ENCODE data around the gene CMC1. TPM values are rescaled to one million over a fixed set of nuclear protein-coding genes. Genes with fewer than 3 reads are reported as not detected.
A peak's percentile ranks its signal among the peaks of the same experiment; 100 is the strongest.

CMC1 gene
- total RNA-seq, 1 donor from 2014 or later, result 17.0 TPM

GRCh38 chr3:28291577-28291976, 50.2 kb downstream of the CMC1 start:
- no peak for DNase-seq (ENCODE audit: low spot score)
- no peak for ATAC-seq
- intact Hi-C loops (cut with DNase I), result no loop called here

- DNase-seq (ENCODE audit: low spot score) (no peak), ATAC-seq (no peak)
- intact Hi-C loops (cut with DNase I), result no loop called here
Observed at GRCh38 chr3:28292622-28293021, 51.2 kb downstream of the CMC1 start.

- intact Hi-C loops (cut with DNase I), result no loop called here
- no peak for DNase-seq (ENCODE audit: low spot score)
Observed at GRCh38 chr3:28294667-28295413, 53.4 kb downstream of the CMC1 start.

DNA sequence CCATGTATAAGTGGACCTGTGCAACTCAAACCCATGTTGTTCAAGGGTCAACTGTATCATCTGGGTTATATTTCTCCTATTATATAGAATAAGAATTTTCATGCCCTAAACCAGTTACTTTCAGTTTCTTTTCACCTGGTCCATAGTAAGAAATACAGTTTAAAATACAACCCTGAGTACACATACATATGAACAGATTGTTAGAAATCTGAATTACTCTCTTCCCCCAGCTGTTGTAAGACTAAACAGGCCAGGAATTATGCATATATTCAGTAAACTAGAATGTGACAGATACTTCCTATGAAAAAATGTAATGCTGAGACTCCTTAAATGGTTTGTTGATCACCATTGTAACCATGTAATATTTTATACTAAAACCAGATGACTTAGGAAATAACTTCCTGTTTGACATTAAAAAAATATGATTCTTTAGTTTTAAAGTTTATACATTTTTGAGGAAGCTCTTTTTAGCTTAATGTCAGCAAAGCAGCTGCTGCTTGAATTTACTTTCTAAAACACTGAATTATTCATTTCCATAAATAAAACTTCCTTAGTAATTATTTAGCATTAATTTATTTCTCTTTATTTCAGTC, 54.6 kb downstream of the CMC1 start:
- intact Hi-C loops (cut with DNase I), result no loop called here
- no peak for ATAC-seq
- no peak for DNase-seq (ENCODE audit: low spot score)

More at GRCh38 chr3:28294667-28295413, 53.4 kb downstream of the CMC1 start:
- ATAC-seq, result no peak

GRCh38 chr3:28299705-28300104, 58.3 kb downstream of the CMC1 start:
- DNase-seq (ENCODE audit: low spot score), result no peak
- ATAC-seq, result no peak
- intact Hi-C loops (cut with DNase I), result no loop called here

DNA sequence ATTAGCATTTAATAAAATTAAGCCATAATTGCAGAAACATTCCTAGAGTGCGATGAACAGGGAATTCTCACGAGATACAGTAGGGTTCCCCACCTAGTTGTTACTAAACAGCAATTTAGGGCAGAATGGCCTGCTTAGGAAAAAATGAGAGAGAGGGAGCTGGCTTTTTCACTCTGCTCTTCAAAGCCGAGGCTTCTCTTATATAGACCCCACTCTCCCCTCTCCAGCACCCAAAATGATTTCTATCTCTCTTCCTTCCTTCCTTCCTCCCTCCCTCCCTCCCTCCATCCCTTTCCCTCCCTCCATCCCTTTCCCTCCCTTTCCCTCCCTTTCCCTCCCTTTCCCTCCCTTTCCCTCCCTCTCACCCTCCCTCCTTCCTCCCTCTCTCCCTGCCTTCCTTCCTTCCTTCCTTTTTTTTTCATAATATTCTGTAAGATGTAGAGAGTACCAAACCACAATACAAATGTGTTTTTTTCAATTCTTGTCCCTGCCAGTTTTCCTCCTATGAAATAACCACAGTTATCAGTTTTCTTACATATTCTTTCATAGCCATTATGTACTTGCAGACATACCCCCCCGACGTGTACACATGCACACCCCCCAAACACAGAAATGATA, 59.0 kb downstream of the CMC1 start:
- DNase-seq (ENCODE audit: low spot score) (no peak), ATAC-seq (no peak)
- intact Hi-C loops (cut with DNase I), result no loop called here

DNA sequence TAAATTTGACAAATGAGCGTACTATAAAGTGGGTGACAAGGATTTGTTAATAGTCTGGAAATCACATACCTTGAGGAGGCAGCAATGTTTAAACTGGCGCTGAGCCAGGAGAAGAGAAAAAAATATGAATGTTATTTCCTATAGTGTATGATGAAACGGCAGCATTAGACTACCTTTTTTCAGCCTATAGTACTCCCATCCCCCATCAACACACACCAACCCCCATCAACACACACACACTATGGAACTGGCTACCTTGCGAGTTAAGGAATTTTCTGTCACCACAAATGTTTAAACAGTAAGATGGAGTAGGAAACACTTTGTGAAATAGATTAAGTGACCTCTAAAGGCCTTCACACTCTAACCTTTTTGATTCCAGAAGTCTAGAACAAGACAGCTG, 60.3 kb downstream of the CMC1 start:
- intact Hi-C loops (cut with DNase I), result no loop called here
- ATAC-seq (no peak), DNase-seq (ENCODE audit: low spot score) (no peak)

- intact Hi-C loops (cut with DNase I), result no loop called here
- ATAC-seq (no peak), DNase-seq (ENCODE audit: low spot score) (no peak)
Observed at GRCh38 chr3:28308196-28308595, 66.8 kb downstream of the CMC1 start.

DNA sequence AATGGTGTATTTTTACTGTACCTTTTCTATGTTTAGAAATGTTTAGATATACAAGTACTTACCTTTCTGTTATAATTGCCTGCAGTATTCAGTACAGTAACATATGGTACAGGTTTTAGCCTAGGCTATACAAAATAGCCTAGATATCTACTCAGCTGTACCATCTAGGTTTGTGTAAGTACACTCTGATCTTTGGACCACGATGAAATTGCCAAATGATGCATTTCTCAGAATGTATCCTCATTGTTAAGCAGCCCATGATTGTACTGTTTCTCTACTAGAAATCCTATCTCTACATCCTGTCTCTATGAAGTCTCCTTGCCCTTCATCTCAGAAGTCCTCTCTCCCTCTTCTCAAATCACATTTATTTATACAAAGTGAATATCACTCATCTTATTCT, 74.3 kb downstream of the CMC1 start:
- ATAC-seq (no peak), DNase-seq (ENCODE audit: low spot score) (no peak)
- intact Hi-C loops (cut with DNase I), result no loop called here

- intact Hi-C loops (cut with DNase I), result no loop called here
Observed at GRCh38 chr3:28316226-28316625, 74.8 kb downstream of the CMC1 start.

GRCh38 chr3:28317438-28318022, 76.1 kb downstream of the CMC1 start:
- intact Hi-C loops (cut with DNase I), result no loop called here
- no peak for ATAC-seq
- no peak for DNase-seq (ENCODE audit: low spot score)

More at GRCh38 chr3:28316226-28316625, 74.8 kb downstream of the CMC1 start:
- DNase-seq (ENCODE audit: low spot score) (no peak), ATAC-seq (no peak)

DNA sequence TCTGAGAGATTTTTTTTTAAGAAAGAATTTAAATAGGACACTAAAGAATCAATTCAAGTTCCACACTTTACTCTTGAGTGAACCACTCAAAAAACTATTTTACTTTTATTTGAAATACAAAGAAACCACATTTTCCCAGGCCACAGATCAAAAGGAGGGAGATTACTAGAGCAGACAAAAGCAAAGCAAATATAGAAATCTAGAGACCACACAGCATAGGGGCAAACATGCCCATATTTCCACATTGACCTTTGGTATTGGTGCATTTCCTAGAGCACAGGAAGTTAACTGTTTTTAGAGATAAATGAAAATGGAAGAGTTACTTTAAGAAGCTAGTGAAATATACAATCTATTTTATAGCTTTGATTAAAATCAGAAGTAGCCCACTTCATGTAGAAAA, 79.6 kb downstream of the CMC1 start:
- intact Hi-C loops (cut with DNase I), result no loop called here
- ATAC-seq (no peak), DNase-seq (ENCODE audit: low spot score) (no peak)

DNA sequence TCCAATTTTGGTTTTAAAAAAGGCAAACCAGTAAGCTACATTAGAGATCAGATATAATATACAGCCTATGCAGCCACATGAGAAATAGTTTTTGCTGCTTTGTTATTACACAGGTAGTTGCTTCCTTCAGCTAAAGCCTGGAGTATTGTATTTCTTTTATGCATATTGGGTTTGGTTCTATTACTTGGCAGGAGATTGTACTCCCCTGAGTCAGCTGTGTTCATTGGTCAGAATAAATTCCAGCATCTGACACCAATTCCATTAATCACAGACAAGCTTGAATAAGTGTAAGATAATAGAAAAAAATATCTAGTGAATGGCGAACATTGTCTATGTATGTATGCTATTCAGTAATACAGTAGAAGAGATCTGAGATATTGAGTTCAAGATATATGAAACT, 81.0 kb downstream of the CMC1 start:
- no peak for ATAC-seq
- intact Hi-C loops (cut with DNase I), result no loop called here
- DNase-seq (ENCODE audit: low spot score), result no peak

GRCh38 chr3:28326458-28326926, 85.1 kb downstream of the CMC1 start:
- intact Hi-C loops (cut with DNase I), result no loop called here
- DNase-seq (ENCODE audit: low spot score) (no peak), ATAC-seq (peak; percentile 26)

DNA sequence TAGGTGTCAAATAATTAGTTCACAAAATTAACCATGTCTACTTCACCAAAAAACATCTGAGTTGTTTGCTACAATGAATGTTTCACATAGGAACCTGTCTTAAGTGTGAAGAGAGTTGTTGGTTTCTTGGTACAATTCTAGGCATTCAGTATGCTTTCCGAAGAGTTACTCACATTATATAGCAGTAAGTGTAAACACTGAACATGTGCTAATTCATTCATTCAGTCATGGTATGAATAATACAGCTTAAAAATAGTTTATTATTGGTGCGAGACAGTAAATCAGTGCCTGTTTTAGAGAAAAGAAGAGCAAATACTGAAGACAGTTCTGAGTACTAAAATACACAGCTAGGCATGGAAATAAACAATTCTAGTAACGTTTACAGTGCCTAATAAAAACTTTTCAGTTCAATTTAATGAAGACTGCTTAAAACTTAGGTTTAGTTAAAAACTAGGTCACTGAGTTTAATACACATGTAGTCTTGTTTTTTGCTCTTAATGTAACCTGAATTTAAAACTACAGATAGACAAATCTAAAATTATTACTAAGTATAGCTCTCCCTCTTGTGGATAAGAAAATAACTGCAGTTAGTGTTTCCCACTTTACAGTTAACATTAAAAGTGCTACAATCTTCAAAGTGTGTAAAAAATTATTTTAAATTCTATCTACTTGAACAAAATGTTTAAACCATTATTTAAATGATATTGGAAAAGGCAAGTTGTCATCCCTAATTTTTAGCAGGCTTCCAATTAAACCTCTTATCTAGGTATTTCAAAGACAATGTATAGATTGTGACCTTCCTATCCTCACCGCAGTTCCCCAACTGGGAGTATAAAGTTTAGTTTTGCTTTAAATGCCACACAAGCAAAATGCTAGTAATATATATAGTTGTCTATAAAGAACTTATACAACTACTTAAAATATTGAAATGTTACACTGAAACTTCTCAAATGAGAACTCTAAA, 87.1 kb downstream of the CMC1 start:
- intact Hi-C loops (cut with DNase I), result no loop called here
- no peak for DNase-seq (ENCODE audit: low spot score)
- no peak for ATAC-seq

- ATAC-seq (no peak), DNase-seq (ENCODE audit: low spot score) (no peak)
- intact Hi-C loops (cut with DNase I), result no loop called here
Observed at GRCh38 chr3:28334552-28334951, 93.1 kb downstream of the CMC1 start.

- intact Hi-C loops (cut with DNase I), result no loop called here
- ATAC-seq (no peak), DNase-seq (ENCODE audit: low spot score) (no peak)
Observed at GRCh38 chr3:28335246-28335645, 93.8 kb downstream of the CMC1 start.

- DNase-seq (ENCODE audit: low spot score) (no peak), ATAC-seq (no peak)
- intact Hi-C loops (cut with DNase I), result no loop called here
Observed at GRCh38 chr3:28337230-28337629, 95.8 kb downstream of the CMC1 start.

DNA sequence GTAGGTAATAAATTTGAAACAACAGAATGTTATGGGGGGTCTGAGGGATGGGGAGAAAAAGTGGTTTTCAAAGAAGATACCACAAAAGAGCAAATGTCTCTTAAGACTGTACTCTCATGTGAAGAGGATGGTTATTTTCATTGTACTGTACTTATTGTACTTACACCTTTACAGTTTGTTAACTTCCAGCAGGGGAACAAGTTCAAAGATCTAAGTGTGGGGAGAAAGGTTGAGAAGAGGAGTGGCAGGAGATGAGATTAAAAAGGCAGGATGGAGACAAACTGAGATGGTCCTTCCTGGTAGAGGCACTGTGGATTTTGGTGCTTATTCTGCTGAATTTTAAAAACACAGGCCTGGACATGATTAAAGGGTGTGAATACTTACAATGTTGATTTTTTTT, 101.7 kb downstream of the CMC1 start:
- no peak for ATAC-seq
- intact Hi-C loops (cut with DNase I), result no loop called here
- no peak for DNase-seq (ENCODE audit: low spot score)

Measured in sciatic nerve (tissue), 2 donors.